ENCODE measurements around the gene ATXN1. TPM values are rescaled to one million over a fixed set of nuclear protein-coding genes. Genes with fewer than 3 reads are reported as not detected.

Gene ATXN1
- total and polyA plus RNA-seq, 2 of the 8 experiments (the other 6 are each of a cell fraction or from before 2014, with no cell fraction given), result 1.6 to 4.0 TPM

DNA sequence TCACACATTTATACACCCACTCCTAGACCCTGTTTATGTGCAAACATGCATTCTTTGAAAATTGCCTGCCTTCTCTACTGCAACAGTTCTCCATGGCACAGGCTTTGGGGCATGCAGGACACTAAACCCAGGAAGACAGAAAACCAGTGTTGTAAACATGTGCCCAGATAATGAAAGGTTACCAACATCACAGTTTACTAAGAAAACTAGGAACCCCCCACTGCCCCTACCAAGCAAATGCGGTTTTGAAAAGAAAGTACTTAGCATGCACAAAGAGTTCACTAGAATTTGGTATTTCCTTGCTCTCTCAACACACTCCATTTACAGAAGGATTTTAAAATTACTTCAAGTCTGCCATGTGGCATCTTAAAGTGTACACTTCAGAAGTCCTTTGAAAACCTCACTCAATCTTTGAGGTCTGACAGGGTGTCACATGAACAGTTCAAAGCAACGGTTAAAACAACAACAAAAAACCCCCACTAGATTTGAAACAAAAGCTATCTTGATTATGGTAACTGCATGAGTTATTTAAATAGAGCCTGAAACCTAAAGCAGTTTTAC is 277.9 kb downstream of the ATXN1 start (continued):
- TF ChIP-seq JUN (IDR thresholded peaks at IDR 0.05; ENCODE audit: low read depth, low read length) (no peak), BRCA1 (IDR thresholded peaks at IDR 0.05; ENCODE audit: low read depth, low read length) (no peak), KDM5A (IDR thresholded peaks at IDR 0.05; ENCODE audit: low read length) (no peak), CREB1 (IDR thresholded peaks at IDR 0.05) (no peak), KDM4A (IDR thresholded peaks at IDR 0.05; ENCODE audit: low read depth, low read length, severe bottlenecking) (no peak)
